ENCODE data around the gene PDHB. TPM values are rescaled to one million over a fixed set of nuclear protein-coding genes. Genes with fewer than 3 reads are reported as not detected.

Gene PDHB
- polyA plus RNA-seq, 10 donors: 71.8 to 85.7 (median 78.2) TPM

GRCh38 chr3:58409663-58410062 is 24.0 kb downstream of the PDHB start:
- DNase-seq: no peak

GRCh38 chr3:58408906-58409305 is 24.7 kb downstream of the PDHB start:
- DNase-seq: no peak

GRCh38 chr3:58404396-58404795 is 29.2 kb downstream of the PDHB start:
- no peak for DNase-seq

GRCh38 chr3:58403513-58404109 is 30.0 kb downstream of the PDHB start:
- no peak for DNase-seq

GRCh38 chr3:58398669-58399333 is 34.8 kb downstream of the PDHB start:
- no peak for DNase-seq

- DNase-seq: no peak
Measured at GRCh38 chr3:58394339-58394738, 39.3 kb downstream of the PDHB start.

- no peak for DNase-seq
Measured at GRCh38 chr3:58392181-58392580, 41.5 kb downstream of the PDHB start.

- no peak for DNase-seq
Measured at GRCh38 chr3:58391156-58391865, 42.3 kb downstream of the PDHB start.

- DNase-seq: peak; percentile 49 to 76 (median 72)
Measured at GRCh38 chr3:58388550-58389091, 45.0 kb downstream of the PDHB start.

- peak in 2 of 3 donors; percentile 30 to 76 for DNase-seq
Measured at GRCh38 chr3:58387650-58388546, 45.7 kb downstream of the PDHB start.

- peak; percentile 11 to 80 (median 49) for DNase-seq
Measured at GRCh38 chr3:58386626-58387365, 46.8 kb downstream of the PDHB start.

- no peak for DNase-seq
Measured at GRCh38 chr3:58384381-58385090, 49.1 kb downstream of the PDHB start.

- DNase-seq: peak; percentile 5 to 97 (median 18)
Measured at GRCh38 chr3:58383904-58384303, 49.7 kb downstream of the PDHB start.

- DNase-seq: no peak
Measured at GRCh38 chr3:58383476-58383875, 50.2 kb downstream of the PDHB start.

- no peak for DNase-seq
Measured at GRCh38 chr3:58379351-58380073, 54.1 kb downstream of the PDHB start.

- DNase-seq: no peak
Measured at GRCh38 chr3:58377750-58378149, 55.9 kb downstream of the PDHB start.

All from muscle of back (tissue), 11 donors.